ENCODE results near the gene ADD2.
"Not testable (repeated sequence)": the region's sequence is repeated elsewhere in the genome, so short reads cannot be mapped to it uniquely, and the experiment has no call there.

Gene ADD2

GRCh38 chr2:70632388-70632787 lies 135.6 kb downstream of the ADD2 start:
- no peak overlapping the region for H3K4me3 ChIP-seq (ENCODE audit: low read length)
- no peak for TF ChIP-seq ZNF274 (IDR thresholded peaks at IDR 0.05; ENCODE audit: low read depth, low read length)

GRCh38 chr2:70630761-70631160 lies 137.2 kb downstream of the ADD2 start:
- no peak for TF ChIP-seq ZNF274 (IDR thresholded peaks at IDR 0.05; ENCODE audit: low read depth, low read length)
- no peak overlapping the region for H3K4me3 ChIP-seq (ENCODE audit: low read length)

- no peak for TF ChIP-seq ZNF274 (IDR thresholded peaks at IDR 0.05; ENCODE audit: low read depth, low read length)
- H3K4me3 ChIP-seq (ENCODE audit: low read length): no peak overlapping the region
These were observed 140.6 kb downstream of the ADD2 start for GRCh38 chr2:70627211-70627898.

GRCh38 chr2:70626254-70626990 lies 141.6 kb downstream of the ADD2 start:
- no peak for TF ChIP-seq ZNF274 (IDR thresholded peaks at IDR 0.05; ENCODE audit: low read depth, low read length)
- no peak overlapping the region for H3K4me3 ChIP-seq (ENCODE audit: low read length)

- not testable (repeated sequence) for H3K4me3 ChIP-seq (ENCODE audit: low read length)
These were observed 146.5 kb downstream of the ADD2 start for GRCh38 chr2:70621536-70621935.

GRCh38 chr2:70620020-70620419 lies 148.0 kb downstream of the ADD2 start:
- H3K4me3 ChIP-seq (ENCODE audit: low read length): no peak overlapping the region
- TF ChIP-seq ZNF274 (IDR thresholded peaks at IDR 0.05; ENCODE audit: low read depth, low read length): no peak

- no peak overlapping the region for H3K4me3 ChIP-seq (ENCODE audit: low read length)
These were observed 148.8 kb downstream of the ADD2 start for GRCh38 chr2:70619167-70619566.

GRCh38 chr2:70616168-70616694 lies 151.8 kb downstream of the ADD2 start:
- no peak overlapping the region for H3K4me3 ChIP-seq (ENCODE audit: low read length)
- TF ChIP-seq ZNF274 (IDR thresholded peaks at IDR 0.05; ENCODE audit: low read depth, low read length): no peak

More at GRCh38 chr2:70619167-70619566, 148.8 kb downstream of the ADD2 start:
- no peak for TF ChIP-seq ZNF274 (IDR thresholded peaks at IDR 0.05; ENCODE audit: low read depth, low read length)

GRCh38 chr2:70615222-70615621 lies 152.8 kb downstream of the ADD2 start:
- no peak for TF ChIP-seq ZNF274 (IDR thresholded peaks at IDR 0.05; ENCODE audit: low read depth, low read length)

GRCh38 chr2:70613521-70613920 lies 154.5 kb downstream of the ADD2 start:
- TF ChIP-seq ZNF274 (IDR thresholded peaks at IDR 0.05; ENCODE audit: low read depth, low read length): no peak
- H3K4me3 ChIP-seq (ENCODE audit: low read length): no peak overlapping the region

More at GRCh38 chr2:70615222-70615621, 152.8 kb downstream of the ADD2 start:
- H3K4me3 ChIP-seq (ENCODE audit: low read length): no peak overlapping the region

GRCh38 chr2:70612574-70612973 lies 155.4 kb downstream of the ADD2 start:
- no peak overlapping the region for H3K4me3 ChIP-seq (ENCODE audit: low read length)
- TF ChIP-seq ZNF274 (IDR thresholded peaks at IDR 0.05; ENCODE audit: low read depth, low read length): no peak

GRCh38 chr2:70608373-70608772 lies 159.6 kb downstream of the ADD2 start:
- H3K4me3 ChIP-seq (ENCODE audit: low read length): no peak overlapping the region
- no peak for TF ChIP-seq ZNF274 (IDR thresholded peaks at IDR 0.05; ENCODE audit: low read depth, low read length)

GRCh38 chr2:70607121-70607561 lies 160.9 kb downstream of the ADD2 start:
- no peak overlapping the region for H3K4me3 ChIP-seq (ENCODE audit: low read length)
- TF ChIP-seq ZNF274 (IDR thresholded peaks at IDR 0.05; ENCODE audit: low read depth, low read length): no peak
